ENCODE results near the gene NFATC1.

Gene NFATC1

DNA sequence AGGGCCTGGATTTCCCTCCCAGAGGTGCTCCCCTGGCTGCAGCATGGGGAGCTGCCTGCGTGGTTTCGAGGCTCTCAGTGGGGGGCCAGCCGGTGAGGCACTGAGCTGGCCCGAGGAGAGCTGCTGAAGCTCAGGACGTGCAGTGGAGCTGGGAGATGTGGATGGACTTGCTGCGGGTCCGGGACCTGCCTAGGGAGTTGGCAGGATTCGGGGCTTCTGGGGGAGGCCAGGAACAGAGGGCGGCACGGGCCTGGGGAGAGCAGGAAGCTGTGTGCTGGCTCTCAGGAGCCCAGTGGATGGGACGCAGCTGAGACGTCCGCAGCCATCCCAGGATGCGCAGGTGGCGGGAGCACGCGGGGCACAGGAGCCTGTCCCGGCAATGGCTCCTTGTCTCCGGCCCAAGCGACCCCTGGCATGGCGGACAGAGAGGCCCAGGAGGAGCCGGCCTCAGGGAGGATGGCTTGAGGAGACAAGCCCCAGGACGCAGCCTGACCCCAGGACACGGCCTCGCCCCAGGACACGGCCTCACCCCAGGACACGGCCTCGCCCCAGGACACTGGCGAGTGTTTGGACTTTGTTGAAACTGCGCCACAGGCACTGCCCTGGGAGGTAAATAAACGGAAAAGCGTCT lies 116.1 kb downstream of the NFATC1 start:
- DNase-seq: peak; percentile 1

DNA sequence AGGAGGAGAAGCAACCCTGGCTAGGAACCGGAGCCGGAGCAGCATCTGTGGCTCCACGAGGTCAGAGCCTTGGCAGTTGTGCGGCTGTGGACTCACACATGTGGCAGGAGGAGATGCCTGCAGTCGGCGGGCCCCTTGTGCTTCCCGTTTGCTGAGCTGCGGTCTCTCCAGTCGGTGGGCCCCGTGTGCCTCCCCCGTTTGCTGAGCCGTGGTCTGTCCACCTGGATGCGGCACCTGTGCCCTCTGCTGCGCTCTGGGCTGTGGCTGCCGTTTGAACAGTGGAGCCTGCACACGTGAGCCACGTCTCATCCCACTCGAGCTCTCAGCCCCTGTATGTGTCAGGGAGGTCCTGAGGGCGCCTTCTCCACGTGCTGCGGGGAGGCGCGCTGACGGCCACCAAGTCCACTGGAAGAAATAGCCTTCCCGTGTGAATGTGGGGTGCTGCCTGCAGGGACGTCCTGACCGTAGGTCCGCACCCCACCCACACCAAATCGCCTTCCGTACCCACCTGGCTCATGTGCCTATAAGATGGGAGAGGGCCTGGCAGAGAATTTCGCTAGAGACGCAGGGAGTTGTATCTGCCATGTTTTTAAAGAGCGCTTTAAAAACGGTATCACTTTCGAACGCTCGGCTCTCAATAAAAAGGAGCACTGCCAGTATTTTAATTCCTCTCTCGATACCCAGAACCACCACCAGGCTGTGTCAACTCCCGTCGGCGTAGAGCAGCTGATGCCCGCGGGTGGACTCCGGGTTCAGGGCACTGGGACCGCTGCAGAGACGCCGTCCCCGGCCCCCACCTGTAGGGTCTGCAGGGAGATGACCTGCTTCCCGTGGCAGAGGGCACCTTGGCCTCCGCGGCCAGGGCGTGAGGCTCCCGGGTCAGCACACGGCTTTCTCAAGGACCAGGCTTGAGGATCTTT lies 117.0 kb downstream of the NFATC1 start:
- peak; percentile 1 for DNase-seq

DNA sequence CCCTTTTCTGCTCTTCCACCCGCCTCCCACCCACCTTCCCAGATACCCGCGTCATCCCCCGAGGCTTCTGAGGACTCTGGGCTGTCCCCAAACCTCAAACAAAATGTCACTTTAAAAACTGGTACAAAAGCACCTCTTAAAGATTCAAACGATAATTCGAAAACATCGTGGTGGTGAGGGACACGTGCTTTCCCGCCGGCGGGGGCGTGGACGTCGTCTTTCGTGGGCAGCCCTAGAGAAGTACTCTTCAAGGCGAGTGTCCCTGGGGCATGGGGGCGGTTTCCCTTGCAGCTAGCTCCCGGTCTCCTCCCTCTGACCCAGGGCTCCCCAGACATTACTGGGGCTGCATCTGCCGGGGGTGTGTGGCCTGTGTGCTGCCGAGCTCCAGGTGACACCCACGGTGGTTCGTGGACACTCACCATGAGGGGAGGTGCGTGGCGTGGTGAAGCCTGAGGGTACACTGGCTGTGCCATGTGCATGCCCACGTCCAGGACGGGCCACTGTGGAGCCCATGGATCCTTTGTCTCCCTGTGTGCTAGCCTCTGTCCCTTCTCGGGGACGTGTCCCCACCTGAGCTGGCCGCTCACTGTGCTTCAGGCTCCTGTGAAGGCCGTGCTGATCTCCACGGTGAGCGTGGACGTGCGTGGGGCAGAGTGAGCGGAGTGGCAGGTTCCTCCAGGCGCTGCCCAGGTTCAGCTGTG lies 117.8 kb downstream of the NFATC1 start:
- no peak for DNase-seq

DNA sequence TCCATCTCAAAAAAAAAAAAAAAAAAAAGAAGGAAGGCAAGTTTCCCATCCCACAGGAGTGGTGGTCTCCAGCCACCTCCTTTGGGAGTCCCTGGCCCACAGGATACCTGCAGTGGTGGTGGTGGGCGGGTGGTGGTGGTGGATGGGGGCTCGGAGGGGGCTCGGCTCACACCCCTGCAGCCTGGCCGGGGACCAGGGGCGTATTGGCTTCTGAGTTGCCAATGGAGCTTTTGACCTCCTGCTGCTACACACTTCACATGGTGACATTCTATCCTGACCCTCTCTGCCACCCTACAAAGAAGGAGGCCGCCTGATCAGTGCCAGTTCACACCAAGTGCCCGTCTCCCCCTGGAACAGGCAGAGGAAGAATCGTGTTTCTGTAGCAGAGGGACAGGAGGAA lies 119.6 kb downstream of the NFATC1 start:
- DNase-seq: no peak

DNA sequence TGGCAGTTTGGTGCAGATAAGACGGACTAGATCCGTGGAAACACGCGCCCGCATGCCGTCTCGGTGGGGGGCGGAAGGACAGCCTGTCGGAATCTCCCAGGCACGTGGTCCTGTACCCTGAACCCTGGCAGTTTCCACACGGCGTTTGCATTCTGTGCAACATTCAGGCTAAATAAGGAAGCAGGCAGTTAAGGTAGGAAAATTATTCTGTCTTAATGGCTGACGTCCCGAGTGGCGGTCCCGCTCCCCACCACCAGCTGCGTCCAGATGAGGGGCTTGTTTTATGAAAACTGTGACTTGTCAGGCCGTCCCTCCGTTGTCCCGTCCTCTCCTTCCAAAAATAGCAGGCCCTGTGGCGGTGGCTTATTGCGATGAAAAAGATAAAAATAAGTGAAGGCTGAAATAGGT lies 120.2 kb downstream of the NFATC1 start:
- DNase-seq: no peak

DNA sequence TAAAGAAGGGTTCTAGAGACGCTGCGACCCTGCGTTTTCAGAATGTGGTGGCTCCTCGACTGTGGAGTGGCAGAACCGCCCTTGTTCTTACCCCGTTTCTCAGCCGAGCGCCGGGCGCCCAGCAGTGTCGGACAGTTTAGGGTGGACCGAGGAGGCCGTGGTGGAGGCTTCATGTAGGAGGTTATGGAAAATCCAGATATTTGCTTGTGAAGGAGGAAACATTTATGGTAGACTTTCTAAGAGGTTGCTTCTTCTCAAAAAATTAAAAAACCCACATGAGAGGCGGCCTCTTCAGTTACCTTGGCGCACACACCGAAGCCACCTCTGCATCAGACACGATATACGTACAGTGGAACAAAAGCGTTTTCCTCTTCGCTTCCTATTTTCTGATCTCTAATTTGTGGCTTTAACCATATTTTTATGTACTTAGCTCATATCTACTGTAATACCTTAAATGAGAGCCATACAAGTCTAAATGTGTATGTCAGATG lies 120.8 kb downstream of the NFATC1 start:
- no peak for DNase-seq

GRCh38 chr18:79517341-79517740 lies 121.6 kb downstream of the NFATC1 start:
- peak; percentile 60 for DNase-seq

DNA sequence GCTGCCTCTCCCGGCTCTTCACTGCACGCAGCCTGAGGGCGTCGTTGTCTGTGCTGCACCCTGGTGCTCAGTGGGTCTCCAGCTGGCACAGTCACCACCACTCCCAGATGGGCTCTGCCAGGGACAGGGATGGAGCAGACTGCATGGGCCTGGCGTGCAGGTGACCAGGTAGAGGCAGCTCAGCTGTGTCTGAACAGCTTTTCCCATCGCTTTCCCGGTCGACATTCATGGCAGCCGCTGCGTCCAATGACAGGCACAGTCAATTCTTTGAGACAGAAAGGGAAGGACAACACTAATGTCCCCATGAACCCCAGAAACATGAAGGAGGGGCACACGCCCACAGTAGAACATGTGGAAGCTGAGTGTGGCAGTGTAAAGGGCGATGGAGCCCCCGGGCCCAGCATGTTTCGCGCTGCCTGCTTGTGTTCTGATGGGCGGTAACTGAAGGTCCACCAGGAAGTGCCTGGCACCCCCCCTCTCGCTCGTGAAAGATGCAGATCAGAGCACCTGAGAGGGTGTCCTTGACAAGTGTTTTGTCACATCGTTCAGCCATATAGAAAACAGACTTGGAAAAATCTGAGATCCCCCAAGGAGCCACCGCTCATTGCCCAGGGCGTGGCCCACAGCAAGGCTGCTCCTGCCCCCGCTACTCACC lies 122.4 kb downstream of the NFATC1 start:
- no peak for DNase-seq

- no peak for DNase-seq
Observed at GRCh38 chr18:79518683-79519128, 123.0 kb downstream of the NFATC1 start.

DNA sequence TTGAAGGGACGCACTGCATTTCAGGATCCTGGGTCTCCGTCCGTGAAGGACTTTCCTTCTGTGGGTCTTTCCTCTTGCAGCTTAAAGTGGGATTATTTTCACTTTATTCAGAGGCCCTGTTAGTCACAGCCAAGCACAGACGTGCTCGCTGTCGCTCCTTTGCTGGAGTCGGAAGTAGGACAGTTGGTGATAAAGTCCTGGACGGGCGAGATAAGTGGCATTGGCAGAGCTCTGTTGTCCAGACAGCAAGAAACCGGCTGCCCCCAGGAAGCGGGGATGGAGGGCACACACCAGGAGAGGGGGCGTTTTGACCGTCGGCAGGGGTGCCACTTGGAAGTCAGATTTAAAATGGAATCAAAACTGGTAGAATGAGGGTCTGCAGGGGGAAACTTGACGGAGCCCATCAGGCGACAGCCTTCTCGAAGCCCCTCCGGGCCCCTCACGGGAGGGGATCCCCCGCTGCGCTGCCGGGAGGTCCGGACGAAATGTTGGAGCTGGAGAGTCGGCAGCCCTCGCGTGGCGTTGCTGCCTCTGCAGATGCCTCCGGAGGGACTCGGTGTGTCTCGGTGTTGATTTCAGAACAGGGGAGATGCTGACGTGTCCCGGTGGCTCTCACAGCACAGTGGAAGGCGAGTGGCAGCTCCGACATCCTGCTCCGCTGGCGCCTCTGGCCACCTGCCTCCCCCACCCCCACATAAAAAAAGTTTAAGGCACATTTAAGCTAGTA lies 124.2 kb downstream of the NFATC1 start:
- DNase-seq: peak; percentile 55

- peak; percentile 3 for DNase-seq
Observed at GRCh38 chr18:79520478-79521390, 125.0 kb downstream of the NFATC1 start.

DNA sequence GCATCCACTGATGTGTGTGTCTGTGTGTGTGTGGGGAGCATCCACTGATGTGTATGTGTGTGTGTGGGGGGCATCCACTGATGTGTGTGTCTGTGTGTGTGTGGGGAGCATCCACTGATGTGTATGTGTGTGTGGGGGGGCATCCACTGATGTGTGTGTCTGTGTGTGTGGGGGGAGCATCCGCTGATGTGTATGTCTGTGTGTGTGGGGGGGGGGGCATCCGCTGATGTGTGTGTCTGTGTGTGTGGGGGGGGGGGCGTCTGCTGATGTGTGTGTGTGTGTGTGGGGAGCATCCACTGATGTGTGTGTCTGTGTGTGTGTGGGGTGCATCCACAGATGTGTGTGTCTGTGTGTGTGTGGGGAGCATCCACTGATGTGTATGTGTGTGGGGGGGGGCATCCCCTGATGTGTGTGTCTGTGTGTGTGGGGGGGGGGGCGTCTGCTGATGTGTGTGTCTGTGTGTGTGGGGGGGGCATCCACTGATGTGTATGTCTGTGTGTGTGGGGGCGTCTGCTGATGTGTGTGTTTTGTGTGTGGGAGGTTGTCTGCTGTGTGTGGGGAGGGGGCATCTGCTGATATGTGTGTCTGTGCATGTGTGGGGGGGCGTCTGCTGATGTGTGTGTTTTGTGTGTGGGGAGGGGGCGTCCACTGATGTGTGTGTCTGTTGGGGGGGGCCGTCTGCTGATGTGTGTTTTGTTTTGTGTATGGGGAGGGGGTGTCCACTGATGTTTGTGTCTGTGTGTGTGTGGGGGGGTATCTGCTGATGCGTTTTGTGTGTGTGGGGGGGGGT lies 125.9 kb downstream of the NFATC1 start:
- peak; percentile 5 for DNase-seq

- peak; percentile 67 for DNase-seq
Observed at GRCh38 chr18:79522451-79523205, 126.9 kb downstream of the NFATC1 start.

GRCh38 chr18:79523206-79523735 lies 127.5 kb downstream of the NFATC1 start:
- peak; percentile 81 for DNase-seq

DNA sequence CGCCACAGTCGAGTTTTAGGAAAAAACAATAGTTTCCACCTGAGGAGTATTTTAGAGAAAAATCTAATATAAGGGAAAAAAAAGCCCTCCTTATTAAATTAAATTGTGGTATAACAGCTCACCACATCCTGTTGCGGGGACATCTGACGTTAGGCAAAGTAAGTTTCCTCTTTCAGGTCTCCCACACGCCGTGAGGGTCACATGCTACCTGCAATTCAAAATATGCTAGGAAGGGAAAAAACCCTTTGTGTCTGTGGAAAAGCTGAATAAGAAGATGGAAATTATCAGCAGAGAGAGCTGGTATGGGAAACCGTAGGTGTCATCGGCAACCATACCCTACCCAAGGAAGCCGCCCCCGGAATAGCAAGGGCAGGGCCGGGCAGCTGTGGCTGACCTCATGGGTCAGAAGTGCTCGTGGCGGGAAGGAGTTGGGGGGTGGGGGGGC lies 128.0 kb downstream of the NFATC1 start:
- peak; percentile 87 for DNase-seq

- DNase-seq: peak; percentile 63
Observed at GRCh38 chr18:79524181-79525078, 128.7 kb downstream of the NFATC1 start.

GRCh38 chr18:79525556-79526467 lies 130.1 kb downstream of the NFATC1 start:
- no peak for DNase-seq

All from stimulated activated CD4-positive, alpha-beta T cell treated with anti-CD3 and anti-CD28 coated beads, Interleukin-4, amount 100 ng/mL, for 24 hours (primary cell).